GM12873 (cell line): ENCODE measurements around the gene TIMM22.

Experiments used
- CTCF ChIP-seq: IDR thresholded peaks from 2 replicates; pipeline ENCODE4 v1.5.1; 2012; ENCODE audit warnings: low read depth, mild to moderate bottlenecking, moderate library complexity, low read length, control low read depth; ENCODE audit not compliant: insufficient read depth; ENCODE audit errors: missing control alignments

Gene TIMM22

GRCh38 chr17:956905-957304 is 40.0 kb upstream of the TIMM22 start:
- TF ChIP-seq CTCF: no peak

GRCh38 chr17:957856-958421 is 39.0 kb upstream of the TIMM22 start:
- no peak for TF ChIP-seq CTCF

- TF ChIP-seq CTCF: no peak
Observed at GRCh38 chr17:958712-959451, 38.0 kb upstream of the TIMM22 start.

GRCh38 chr17:962166-962565 is 34.8 kb upstream of the TIMM22 start:
- no peak for TF ChIP-seq CTCF

GRCh38 chr17:962670-963069 is 34.3 kb upstream of the TIMM22 start:
- no peak for TF ChIP-seq CTCF

GRCh38 chr17:964876-965275 is 32.1 kb upstream of the TIMM22 start:
- TF ChIP-seq CTCF: no peak

- TF ChIP-seq CTCF: no peak
Observed at GRCh38 chr17:965311-965989, 31.5 kb upstream of the TIMM22 start.
